ENCODE measurements around the gene ART3. TPM values are rescaled to one million over a fixed set of nuclear protein-coding genes. Genes with fewer than 3 reads are reported as not detected.
A peak's percentile ranks its signal among the peaks of the same experiment; 100 is the strongest.

The ART3 gene
- total and polyA plus RNA-seq, 9 of the 15 experiments (the other 6 are each of a cell fraction or from before 2014, with no cell fraction given) = 0.69 to 1.4 (median 1.1) TPM; not detected in 1

DNA sequence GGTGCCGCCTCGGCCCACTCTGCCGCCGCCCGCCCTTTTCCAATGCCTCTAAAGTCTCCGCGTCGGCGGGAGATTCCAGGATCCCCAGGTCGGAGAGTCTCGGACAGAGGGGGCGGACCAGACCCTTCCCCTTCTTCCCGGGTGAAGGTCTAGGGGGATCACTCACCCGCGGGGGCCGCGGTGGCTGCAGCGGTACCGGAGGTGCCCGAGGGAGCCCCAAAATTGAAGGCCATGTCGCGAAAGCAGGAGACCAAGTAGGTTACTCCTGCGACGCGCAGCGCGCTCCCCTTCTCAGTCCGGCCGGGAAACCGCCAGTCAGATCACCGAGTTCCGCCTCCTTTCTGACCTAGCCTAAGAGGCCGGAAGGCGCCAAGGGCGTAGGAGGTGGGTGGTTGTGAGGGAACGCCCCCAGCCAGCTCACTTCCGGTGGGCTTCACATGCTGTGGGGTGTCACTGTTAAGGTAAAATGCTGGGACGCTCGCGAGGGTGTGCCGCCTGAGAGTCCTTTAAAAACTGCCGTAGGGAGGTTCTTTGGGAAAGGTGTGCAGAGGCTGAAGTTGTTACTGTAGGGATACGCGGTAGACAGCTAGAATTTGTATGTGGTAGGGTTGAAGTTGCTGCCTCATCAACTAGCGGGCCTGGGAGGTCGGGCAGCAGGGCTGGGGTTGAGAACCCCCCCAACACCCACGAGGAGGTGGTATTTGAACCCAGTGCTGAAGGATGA lies 73.8 kb downstream of the ART3 start, which contains the start of gene NUP54 (continued):
- TF ChIP-seq, protein P1, sequence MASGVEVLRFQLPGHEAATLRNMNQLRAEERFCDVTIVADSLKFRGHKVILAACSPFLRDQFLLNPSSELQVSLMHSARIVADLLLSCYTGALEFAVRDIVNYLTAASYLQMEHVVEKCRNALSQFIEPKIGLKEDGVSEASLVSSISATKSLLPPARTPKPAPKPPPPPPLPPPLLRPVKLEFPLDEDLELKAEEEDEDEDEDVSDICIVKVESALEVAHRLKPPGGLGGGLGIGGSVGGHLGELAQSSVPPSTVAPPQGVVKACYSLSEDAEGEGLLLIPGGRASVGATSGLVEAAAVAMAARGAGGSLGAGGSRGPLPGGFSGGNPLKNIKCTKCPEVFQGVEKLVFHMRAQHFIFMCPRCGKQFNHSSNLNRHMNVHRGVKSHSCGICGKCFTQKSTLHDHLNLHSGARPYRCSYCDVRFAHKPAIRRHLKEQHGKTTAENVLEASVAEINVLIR (CRISPR knock-in tag; IDR thresholded peaks at IDR 0.05) = peak; percentile 74
- TF ChIP-seq TGIF2 (CRISPR knock-in tag; IDR thresholded peaks at IDR 0.05) (peak; percentile 92), TRIM24 (IDR thresholded peaks at IDR 0.05) (peak in 1 of 2 experiments; percentile 97; a peak in 2 of 4 replicates), CEBPG (CRISPR knock-in tag; IDR thresholded peaks at IDR 0.05) (no peak), CEBPG (tag; conservative IDR thresholded peaks at IDR 0.05 in 1 of 2, IDR thresholded peaks at IDR 0.05 in 1 of 2) (no peak), KDM5B (IDR thresholded peaks at IDR 0.05; ENCODE audit: insufficient replicate concordance, low read depth, low read length) (peak; percentile 85), CGGBP1 (CRISPR knock-in tag; IDR thresholded peaks at IDR 0.05) (peak; percentile 47; the same call in 1 of the 2 replicates), ZNF165 (CRISPR knock-in tag; IDR thresholded peaks at IDR 0.05; ENCODE audit: borderline replicate concordance) (no peak), SP2 (IDR thresholded peaks at IDR 0.05; ENCODE audit: extremely low read depth, low read depth, low read length, poor library complexity, severe bottlenecking) (peak; percentile 6), CREB3L1 (IDR thresholded peaks at IDR 0.05; ENCODE audit: borderline replicate concordance, low read depth) (peak; percentile 99), PRPF4 (IDR thresholded peaks at IDR 0.05; ENCODE audit: insufficient read depth, low read depth, low read length, poor library complexity, severe bottlenecking) (peak; percentile 67), PREB (CRISPR knock-in tag; IDR thresholded peaks at IDR 0.05) (0 out of 2 replicates have a peak, but pooled peaks have one; percentile 94), ELK1 (CRISPR knock-in tag; IDR thresholded peaks at IDR 0.05) (no peak), ZNF121 (CRISPR knock-in tag; conservative IDR thresholded peaks at IDR 0.05) (0 out of 2 replicates have a peak, but pooled peaks have one; percentile 32), NR2F6 (CRISPR knock-in tag; IDR thresholded peaks at IDR 0.05) (no peak), CREB1 (IDR thresholded peaks at IDR 0.05) (peak; percentile 86), CREB1 (CRISPR knock-in tag; IDR thresholded peaks at IDR 0.05) (peak; percentile 92), SRSF1 (IDR thresholded peaks at IDR 0.05; ENCODE audit: low read depth, low read length) (0 out of 2 replicates have a peak, but pooled peaks have one; percentile 65)
